Neural progenitor cell (in vitro differentiated cells): ENCODE measurements around the gene OCIAD1. TPM values are rescaled to one million over a fixed set of nuclear protein-coding genes. Genes with fewer than 3 reads are reported as not detected.

Source experiments
- DNase-seq: peaks from one replicate; pipeline ENCODE4 v3.0.0-alpha.2; 2016; ENCODE audit warnings: low spot score
- H2AFZ ChIP-seq: fragments of 200-600 bp; sonication (generic); replicated peaks from 2 replicates; pipeline ENCODE4 v1.6.1; 2016; ENCODE audit warnings: antibody characterized with exemption
- H3F3A ChIP-seq: fragments of 200-600 bp; sonication (generic); 2 replicates; pipeline ENCODE4 v1.6.1; 2016; ENCODE audit warnings: antibody characterized with exemption, low read depth
- H3K27ac ChIP-seq: fragments of 200-600 bp; sonication (generic); 2 replicates; pipeline ENCODE4 v1.5.1; 2016; ENCODE audit warnings: mild to moderate bottlenecking
- H3K27me3 ChIP-seq: fragments of 200-600 bp; sonication (generic); 2 replicates; pipeline ENCODE4 v1.6.1; 2016; ENCODE audit warnings: mild to moderate bottlenecking, moderate library complexity
- H3K36me3 ChIP-seq: fragments of 200-600 bp; sonication (generic); 2 replicates; pipeline ENCODE4 v1.5.1; 2016
- H3K4me1 ChIP-seq: fragments of 200-600 bp; sonication (generic); 2 replicates; pipeline ENCODE4 v1.6.1; 2016; ENCODE audit warnings: mixed run types
- H3K4me2 ChIP-seq: fragments of 200-600 bp; sonication (generic); 2 replicates; pipeline ENCODE4 v1.6.1; 2016
- H3K4me3 ChIP-seq: fragments of 200-600 bp; sonication (generic); 2 replicates; pipeline ENCODE4 v1.5.1; 2016
- H3K79me2 ChIP-seq: fragments of 200-600 bp; sonication (generic); 2 replicates; pipeline ENCODE4 v1.6.1; 2016; ENCODE audit warnings: low read depth
- H3K9ac ChIP-seq: fragments of 200-600 bp; sonication (generic); 2 replicates; pipeline ENCODE4 v1.6.1; 2016
- H3K9me3 ChIP-seq: fragments of 200-600 bp; sonication (generic); 2 replicates; pipeline ENCODE4 v1.5.1; 2016; ENCODE audit warnings: low read depth
- H4K20me1 ChIP-seq: fragments of 200-600 bp; sonication (generic); 2 replicates; pipeline ENCODE4 v1.6.1; 2016; ENCODE audit warnings: low read depth
- H3K27ac Mint-ChIP-seq: 3 replicates; pipeline ENCODE4 v1.8.0; 2021; ENCODE audit warnings: mixed read lengths
- H3K27me3 Mint-ChIP-seq: 2 replicates; pipeline ENCODE4 v1.8.0; 2022; ENCODE audit warnings: low read depth, mild to moderate bottlenecking, inconsistent platforms, moderate library complexity, mixed read lengths; ENCODE audit not compliant: insufficient read depth
- H3K36me3 Mint-ChIP-seq: 3 replicates; pipeline ENCODE4 v1.8.0; 2021; ENCODE audit warnings: mixed read lengths
- H3K4me1 Mint-ChIP-seq: 3 replicates; pipeline ENCODE4 v1.8.0; 2021; ENCODE audit warnings: mixed read lengths
- H3K4me3 Mint-ChIP-seq: 3 replicates; pipeline ENCODE4 v1.8.0; 2021; ENCODE audit warnings: mild to moderate bottlenecking, moderate library complexity, mixed read lengths
- H3K9me3 Mint-ChIP-seq: 3 replicates; pipeline ENCODE4 v1.8.0; 2020; ENCODE audit warnings: mixed read lengths
- CTCF ChIP-seq: fragments of 200-600 bp; sonication (generic); IDR thresholded peaks from 2 replicates; pipeline ENCODE4 v1.5.1; 2017; ENCODE audit warnings: antibody characterized with exemption, mild to moderate bottlenecking
- EZH2 ChIP-seq: fragments of 200-600 bp; sonication (generic); IDR thresholded peaks from 2 replicates; pipeline ENCODE4 v1.6.1; 2017; ENCODE audit warnings: antibody characterized with exemption, mild to moderate bottlenecking, moderate library complexity
- EZH2phosphoT487 ChIP-seq: fragments of 200-600 bp; sonication (generic); IDR thresholded peaks from 2 replicates; pipeline ENCODE4 v1.6.1; 2017; ENCODE audit warnings: antibody characterized with exemption
- total RNA-seq: library from RNA; depleted of rRNA; stranded (reverse); fragments of >200 nt; gene quantifications from 2 replicates; pipeline ENCODE4 v1.2.3, GENCODE V29; 2015; ENCODE audit warnings: low replicate concordance

OCIAD1 gene
- total RNA-seq, 1 donor from 2014 or later, result 260 TPM

- H3K4me1 Mint-ChIP-seq, result peaks cover 13% of the 10 kb centered on the region
- peak within 1 kb of the TSS; percentile 80 for H2AFZ ChIP-seq
- H3K27ac ChIP-seq, result no peak within 1 kb of the TSS
- no peaks in the 10 kb centered on the region for H3K9me3 ChIP-seq
- peak within 1 kb of the TSS; percentile 87 for H3K4me3 Mint-ChIP-seq
- H3K9ac ChIP-seq, result peak within 1 kb of the TSS; percentile 61
- no peaks in the 10 kb centered on the region for H3F3A ChIP-seq
- no peak for TF ChIP-seq EZH2phosphoT487
- TF ChIP-seq EZH2, result no peak
- peak; percentile 29 for TF ChIP-seq CTCF
- H3K9me3 Mint-ChIP-seq, result no peaks in the 10 kb centered on the region
- H3K79me2 ChIP-seq, result peaks cover 13% of the 10 kb centered on the region
- no peaks in the 10 kb centered on the region for H3K36me3 ChIP-seq
- no peaks in the 10 kb centered on the region for H4K20me1 ChIP-seq
- peak within 1 kb of the TSS; percentile 98 for H3K4me2 ChIP-seq
- DNase-seq, result peak; percentile 85
- no peaks in the 10 kb centered on the region for H3K4me1 ChIP-seq
- H3K27me3 Mint-ChIP-seq, result peaks cover 4% of the 10 kb centered on the region
- peak within 1 kb of the TSS; percentile 76 for H3K4me3 ChIP-seq
- H3K27ac Mint-ChIP-seq, result peak within 1 kb of the TSS; percentile 83
- no peaks in the 10 kb centered on the region for H3K36me3 Mint-ChIP-seq
- no peaks in the 10 kb centered on the region for H3K27me3 ChIP-seq
Measured at GRCh38 chr4:48906206-48907173, 75.6 kb downstream of the OCIAD1 start, which contains the start of gene OCIAD2. Gene OCIAD2 (minus strand): TSS chr4:48906774. CDS start chr4:48904549, 2,225 bp downstream.

- H3F3A ChIP-seq, result no peaks in the 10 kb centered on the region
- DNase-seq, result no peak
- no peak overlapping the region for H3K27ac ChIP-seq
- peaks cover 13% of the 10 kb centered on the region for H3K79me2 ChIP-seq
- H4K20me1 ChIP-seq, result no peaks in the 10 kb centered on the region
- no peak for TF ChIP-seq EZH2phosphoT487
- no peak for TF ChIP-seq EZH2
- TF ChIP-seq CTCF, result no peak
- Mint-ChIP-seq H3K9me3 (no peaks in the 10 kb centered on the region), H3K4me1 (peaks cover 13% of the 10 kb centered on the region), H3K27ac (no peak overlapping the region), H3K27me3 (peaks cover 7% of the 10 kb centered on the region), H3K36me3 (no peaks in the 10 kb centered on the region), H3K4me3 (no peak overlapping the region)
- no peak overlapping the region for H3K4me2 ChIP-seq
- no peaks in the 10 kb centered on the region for H3K4me1 ChIP-seq
- H2AFZ ChIP-seq, result no peak overlapping the region
- H3K9ac ChIP-seq, result no peak overlapping the region
- H3K4me3 ChIP-seq, result no peak overlapping the region
- no peaks in the 10 kb centered on the region for H3K36me3 ChIP-seq
- no peaks in the 10 kb centered on the region for H3K27me3 ChIP-seq
- no peaks in the 10 kb centered on the region for H3K9me3 ChIP-seq
Measured at GRCh38 chr4:48907706-48908477, 77.0 kb downstream of the OCIAD1 start.

GRCh38 chr4:48908687-48909086 is 77.8 kb downstream of the OCIAD1 start:
- H3K4me1 ChIP-seq, result no peaks in the 10 kb centered on the region
- no peak overlapping the region for H3K4me3 ChIP-seq
- peaks cover 13% of the 10 kb centered on the region for H3K79me2 ChIP-seq
- H3K9me3 ChIP-seq, result no peaks in the 10 kb centered on the region
- no peaks in the 10 kb centered on the region for H3K36me3 Mint-ChIP-seq
- DNase-seq, result no peak
- no peak overlapping the region for H3K9ac ChIP-seq
- H3K27ac Mint-ChIP-seq, result no peak overlapping the region
- H3K27me3 ChIP-seq, result no peaks in the 10 kb centered on the region
- no peaks in the 10 kb centered on the region for H3F3A ChIP-seq
- no peak for TF ChIP-seq EZH2
- no peak for TF ChIP-seq CTCF
- no peak for TF ChIP-seq EZH2phosphoT487
- peaks cover 13% of the 10 kb centered on the region for H3K4me1 Mint-ChIP-seq
- H3K4me2 ChIP-seq, result no peak overlapping the region
- H3K9me3 Mint-ChIP-seq, result no peaks in the 10 kb centered on the region
- peaks cover 7% of the 10 kb centered on the region for H3K27me3 Mint-ChIP-seq
- no peak overlapping the region for H2AFZ ChIP-seq
- no peaks in the 10 kb centered on the region for H4K20me1 ChIP-seq
- H3K36me3 ChIP-seq, result no peaks in the 10 kb centered on the region
- H3K27ac ChIP-seq, result no peak overlapping the region
- no peak overlapping the region for H3K4me3 Mint-ChIP-seq
